ENCODE results near the gene REXO4. TPM values are rescaled to one million over a fixed set of nuclear protein-coding genes. Genes with fewer than 3 reads are reported as not detected.
A peak's percentile ranks its signal among the peaks of the same experiment; 100 is the strongest.

REXO4 gene
- total and polyA plus RNA-seq, 7 experiments from 2014 or later, result 14.0 to 44.1 (median 28.6) TPM

- Histone ChIP-seq H3K27ac (ENCODE audit: low read depth, low read length) (no peak overlapping the region), H3K36me3 (ENCODE audit: control insufficient read depth in 2 of 3, insufficient read depth in 3 of 3, low read length in 3 of 3) (no peaks in the 10 kb centered on the region), H3K4me1 (ENCODE audit: control insufficient read depth in 2 of 2, insufficient read depth in 2 of 2, low read length in 2 of 2) (peaks cover 6% of the 10 kb centered on the region in 2 donors), H3K9me3 (ENCODE audit: control insufficient read depth in 2 of 3, low read length in 3 of 3) (no peaks in the 10 kb centered on the region), H3K27me3 (ENCODE audit: control insufficient read depth in 2 of 2, insufficient read depth in 2 of 2, low read length in 2 of 2) (no peaks in the 10 kb centered on the region), H3K4me3 (ENCODE audit: low read length) (no peak overlapping the region)
- intact Hi-C loops (cut with micrococcal nuclease), result loop anchor here (5.0 to 10.0 kb wide), 3 partner anchors 110 to 690 kb away; partner anchors contain the start of genes MED22 (in 1 of the 2), RPL7A (in 1 of the 2) and VAV2 (in 1 of the 2)
- peaks cover 0 to 7% (median 4%) of the 10 kb centered on the region in 7 donors for H3K4me1 Mint-ChIP-seq
- no peak for DNase-seq
- no peaks in the 10 kb centered on the region for H3K9me3 Mint-ChIP-seq
- no peak for ATAC-seq
- CTCF ChIA-PET, result interaction anchor here (0.5 kb wide), 1 partner anchor 38 kb away, joined by 3 read pairs; no protein-coding TSS in a partner anchor
- no peaks in the 10 kb centered on the region for H3K36me3 Mint-ChIP-seq
- H3K27me3 Mint-ChIP-seq, result peaks cover 0 to 10% (median 0%) of the 10 kb centered on the region in 5 donors
- no peak overlapping the region for H3K27ac Mint-ChIP-seq
- POLR2A ChIA-PET, result no interaction called here
- no peak overlapping the region for H3K4me3 Mint-ChIP-seq
Measured at GRCh38 chr9:133457748-133458147, 39.9 kb upstream of the REXO4 start.

GRCh38 chr9:133457233-133457632 is 39.4 kb upstream of the REXO4 start:
- DNase-seq (no peak), ATAC-seq (no peak)
- no peaks in the 10 kb centered on the region for H3K27me3 ChIP-seq (ENCODE audit: control insufficient read depth in 2 of 2, insufficient read depth in 2 of 2, low read length in 2 of 2)
- intact Hi-C loops (cut with micrococcal nuclease), result loop anchor here (5.0 to 10.0 kb wide), 3 partner anchors 110 to 690 kb away; partner anchors contain the start of genes MED22 (in 1 of the 2), RPL7A (in 1 of the 2) and VAV2 (in 1 of the 2)
- H3K4me3 ChIP-seq (ENCODE audit: low read length), result no peak overlapping the region
- POLR2A ChIA-PET, result no interaction called here
- Mint-ChIP-seq H3K27ac (no peak overlapping the region), H3K27me3 (peaks cover 0 to 7% (median 0%) of the 10 kb centered on the region in 5 donors), H3K36me3 (no peaks in the 10 kb centered on the region), H3K9me3 (no peaks in the 10 kb centered on the region), H3K4me1 (peaks cover 0 to 7% (median 4%) of the 10 kb centered on the region in 7 donors), H3K4me3 (no peak overlapping the region)
- no peaks in the 10 kb centered on the region for H3K9me3 ChIP-seq (ENCODE audit: control insufficient read depth in 2 of 3, low read length in 3 of 3)
- no peak overlapping the region for H3K27ac ChIP-seq (ENCODE audit: low read depth, low read length)
- CTCF ChIA-PET, result no interaction called here
- peaks cover 6% of the 10 kb centered on the region in 2 donors for H3K4me1 ChIP-seq (ENCODE audit: control insufficient read depth in 2 of 2, insufficient read depth in 2 of 2, low read length in 2 of 2)
- no peaks in the 10 kb centered on the region for H3K36me3 ChIP-seq (ENCODE audit: control insufficient read depth in 2 of 3, insufficient read depth in 3 of 3, low read length in 3 of 3)

- Mint-ChIP-seq H3K27me3 (peaks cover 0 to 7% (median 0%) of the 10 kb centered on the region in 5 donors), H3K4me3 (peak overlapping the region in 1 of 10 donors; percentile 18), H3K4me1 (peaks cover 0 to 7% (median 3%) of the 10 kb centered on the region in 7 donors), H3K9me3 (no peaks in the 10 kb centered on the region), H3K27ac (no peak overlapping the region), H3K36me3 (no peaks in the 10 kb centered on the region)
- DNase-seq (no peak), ATAC-seq (no peak)
- ChIA-PET POLR2A (no interaction called here), CTCF (no interaction called here)
- no peak overlapping the region for H3K4me3 ChIP-seq (ENCODE audit: low read length)
- H3K27me3 ChIP-seq (ENCODE audit: control insufficient read depth in 2 of 2, insufficient read depth in 2 of 2, low read length in 2 of 2), result no peaks in the 10 kb centered on the region
- H3K4me1 ChIP-seq (ENCODE audit: control insufficient read depth in 2 of 2, insufficient read depth in 2 of 2, low read length in 2 of 2), result peaks cover 6% of the 10 kb centered on the region in 2 donors
- H3K36me3 ChIP-seq (ENCODE audit: control insufficient read depth in 2 of 3, insufficient read depth in 3 of 3, low read length in 3 of 3), result no peaks in the 10 kb centered on the region
- intact Hi-C loops (cut with micrococcal nuclease), result loop anchor here (5.0 to 10.0 kb wide), 3 partner anchors 109 to 689 kb away; partner anchors contain the start of genes MED22 (in 1 of the 2), RPL7A (in 1 of the 2) and VAV2 (in 1 of the 2)
- H3K27ac ChIP-seq (ENCODE audit: low read depth, low read length), result no peak overlapping the region
- H3K9me3 ChIP-seq (ENCODE audit: control insufficient read depth in 2 of 3, low read length in 3 of 3), result no peaks in the 10 kb centered on the region
Measured at GRCh38 chr9:133456409-133456808, 38.6 kb upstream of the REXO4 start.

- H3K27ac ChIP-seq (ENCODE audit: low read depth, low read length), result no peak overlapping the region
- no peaks in the 10 kb centered on the region for H3K36me3 ChIP-seq (ENCODE audit: control insufficient read depth in 2 of 3, insufficient read depth in 3 of 3, low read length in 3 of 3)
- Mint-ChIP-seq H3K36me3 (no peaks in the 10 kb centered on the region), H3K4me3 (no peak overlapping the region), H3K9me3 (no peaks in the 10 kb centered on the region), H3K27me3 (peaks cover 0 to 7% (median 0%) of the 10 kb centered on the region in 5 donors), H3K4me1 (peaks cover 0 to 7% (median 3%) of the 10 kb centered on the region in 7 donors), H3K27ac (no peak overlapping the region)
- H3K27me3 ChIP-seq (ENCODE audit: control insufficient read depth in 2 of 2, insufficient read depth in 2 of 2, low read length in 2 of 2), result no peaks in the 10 kb centered on the region
- no peaks in the 10 kb centered on the region for H3K9me3 ChIP-seq (ENCODE audit: control insufficient read depth in 2 of 3, low read length in 3 of 3)
- ATAC-seq (no peak), DNase-seq (no peak)
- intact Hi-C loops (cut with micrococcal nuclease), result loop anchor here (5.0 to 10.0 kb wide), 3 partner anchors 109 to 689 kb away; partner anchors contain the start of genes MED22 (in 1 of the 2), RPL7A (in 1 of the 2) and VAV2 (in 1 of the 2)
- CTCF ChIA-PET, result no interaction called here
- H3K4me3 ChIP-seq (ENCODE audit: low read length), result no peak overlapping the region
- peaks cover 6% of the 10 kb centered on the region in 2 donors for H3K4me1 ChIP-seq (ENCODE audit: control insufficient read depth in 2 of 2, insufficient read depth in 2 of 2, low read length in 2 of 2)
- POLR2A ChIA-PET, result no interaction called here
Measured at GRCh38 chr9:133455936-133456335, 38.1 kb upstream of the REXO4 start.

GRCh38 chr9:133454943-133455673 is 37.3 kb upstream of the REXO4 start:
- H3K27me3 ChIP-seq (ENCODE audit: control insufficient read depth in 2 of 2, insufficient read depth in 2 of 2, low read length in 2 of 2), result no peaks in the 10 kb centered on the region
- H3K27ac Mint-ChIP-seq, result no peak overlapping the region
- H3K9me3 ChIP-seq (ENCODE audit: control insufficient read depth in 2 of 3, low read length in 3 of 3), result no peaks in the 10 kb centered on the region
- H3K4me1 ChIP-seq (ENCODE audit: control insufficient read depth in 2 of 2, insufficient read depth in 2 of 2, low read length in 2 of 2), result peaks cover 6% of the 10 kb centered on the region in 2 donors
- H3K27ac ChIP-seq (ENCODE audit: low read depth, low read length), result no peak overlapping the region
- POLR2A ChIA-PET, result no interaction called here
- DNase-seq, result no peak
- H3K36me3 ChIP-seq (ENCODE audit: control insufficient read depth in 2 of 3, insufficient read depth in 3 of 3, low read length in 3 of 3), result no peaks in the 10 kb centered on the region
- no peak overlapping the region for H3K4me3 Mint-ChIP-seq
- H3K4me1 Mint-ChIP-seq, result peaks cover 0 to 4% (median 2%) of the 10 kb centered on the region in 7 donors
- H3K4me3 ChIP-seq (ENCODE audit: low read length), result no peak overlapping the region
- no peaks in the 10 kb centered on the region for H3K36me3 Mint-ChIP-seq
- CTCF ChIA-PET, result no interaction called here
- intact Hi-C loops (cut with micrococcal nuclease), result loop anchor here (5.0 to 10.0 kb wide), 3 partner anchors 108 to 688 kb away; partner anchors contain the start of genes MED22 (in 1 of the 2), RPL7A (in 1 of the 2) and VAV2 (in 1 of the 2)
- H3K9me3 Mint-ChIP-seq, result no peaks in the 10 kb centered on the region
- ATAC-seq, result no peak
- H3K27me3 Mint-ChIP-seq, result peaks cover 0 to 2% (median 0%) of the 10 kb centered on the region in 5 donors

GRCh38 chr9:133454325-133454724 is 36.5 kb upstream of the REXO4 start:
- POLR2A ChIA-PET, result no interaction called here
- intact Hi-C loops (cut with micrococcal nuclease), result loop anchor here in 1 of 2 donors (10.0 kb wide), 1 partner anchor 540 kb away; the partner anchor contains the start of gene VAV2
- DNase-seq (no peak), ATAC-seq (no peak)
- no peaks in the 10 kb centered on the region for H3K9me3 ChIP-seq (ENCODE audit: control insufficient read depth in 2 of 3, low read length in 3 of 3)
- H3K4me3 Mint-ChIP-seq, result no peak overlapping the region
- H3K36me3 ChIP-seq (ENCODE audit: control insufficient read depth in 2 of 3, insufficient read depth in 3 of 3, low read length in 3 of 3), result no peaks in the 10 kb centered on the region
- H3K4me3 ChIP-seq (ENCODE audit: low read length), result no peak overlapping the region
- H3K4me1 Mint-ChIP-seq, result peaks cover 0 to 3% (median 0%) of the 10 kb centered on the region in 7 donors
- H3K27me3 ChIP-seq (ENCODE audit: control insufficient read depth in 2 of 2, insufficient read depth in 2 of 2, low read length in 2 of 2), result no peaks in the 10 kb centered on the region
- H3K36me3 Mint-ChIP-seq, result no peaks in the 10 kb centered on the region
- CTCF ChIA-PET, result no interaction called here
- H3K27ac Mint-ChIP-seq, result no peak overlapping the region
- H3K4me1 ChIP-seq (ENCODE audit: control insufficient read depth in 2 of 2, insufficient read depth in 2 of 2, low read length in 2 of 2), result peaks cover 5 to 6% of the 10 kb centered on the region in 2 donors
- no peak overlapping the region for H3K27ac ChIP-seq (ENCODE audit: low read depth, low read length)
- H3K9me3 Mint-ChIP-seq, result no peaks in the 10 kb centered on the region
- no peaks in the 10 kb centered on the region for H3K27me3 Mint-ChIP-seq

All from naive thymus-derived CD4-positive, alpha-beta T cell (primary cell).